Hypothalamus (tissue), 51 donors: ENCODE results near the gene VSTM2L.
"Not testable (repeated sequence)": the region's sequence is repeated elsewhere in the genome, so short reads cannot be mapped to it uniquely, and the experiment has no call there.

Source experiments
- DNase-seq, 51 donors: peaks; one replicate each; lab custom pipeline; 2025; lab: John Stamatoyannopoulos, UW

VSTM2L gene

DNA sequence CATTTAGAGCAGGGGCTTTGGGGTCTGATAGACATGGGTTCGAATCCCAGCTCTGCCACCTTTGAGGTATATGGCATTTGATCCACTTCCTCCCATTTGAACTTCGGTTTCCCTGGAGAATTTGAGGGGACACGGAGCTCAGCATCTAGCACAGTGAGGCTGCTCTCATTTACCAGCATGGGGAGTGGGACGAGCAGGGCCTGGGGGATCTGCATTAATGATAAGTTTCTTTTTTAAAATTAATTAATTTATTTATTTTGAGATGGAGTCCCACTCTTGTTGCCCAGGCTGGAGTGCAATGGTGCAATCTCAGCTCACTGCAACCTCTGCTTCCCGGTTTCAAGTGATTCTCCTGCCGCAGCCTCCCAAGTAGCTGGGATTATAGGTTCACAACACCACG, 52.6 kb downstream of the VSTM2L start:
- no peak for DNase-seq

DNA sequence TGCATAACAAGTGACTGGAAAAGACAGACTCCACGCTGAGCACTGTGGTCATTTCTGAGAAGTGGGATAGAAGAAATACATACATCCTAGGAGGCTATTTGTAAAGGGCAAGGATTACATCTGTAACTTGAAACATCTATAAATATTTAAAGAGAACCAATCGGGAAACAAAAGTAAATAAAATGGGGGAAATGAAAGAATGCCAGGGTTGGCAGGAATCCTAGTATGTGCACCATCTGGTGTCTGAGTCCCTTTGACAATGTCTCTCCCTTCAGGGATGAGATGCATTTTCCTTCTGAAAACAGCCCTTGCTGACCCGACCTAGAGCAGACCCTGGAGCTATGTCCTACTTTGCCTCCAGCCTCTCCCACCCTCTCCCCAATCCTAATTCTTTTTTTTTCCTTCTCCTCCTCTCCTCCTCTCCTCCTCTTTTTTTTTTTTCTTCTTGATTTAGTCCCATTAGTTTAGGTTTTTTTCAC, 53.2 kb downstream of the VSTM2L start:
- DNase-seq, result no peak

GRCh38 chr20:37958856-37959520, 56.1 kb downstream of the VSTM2L start:
- no peak for DNase-seq

DNA sequence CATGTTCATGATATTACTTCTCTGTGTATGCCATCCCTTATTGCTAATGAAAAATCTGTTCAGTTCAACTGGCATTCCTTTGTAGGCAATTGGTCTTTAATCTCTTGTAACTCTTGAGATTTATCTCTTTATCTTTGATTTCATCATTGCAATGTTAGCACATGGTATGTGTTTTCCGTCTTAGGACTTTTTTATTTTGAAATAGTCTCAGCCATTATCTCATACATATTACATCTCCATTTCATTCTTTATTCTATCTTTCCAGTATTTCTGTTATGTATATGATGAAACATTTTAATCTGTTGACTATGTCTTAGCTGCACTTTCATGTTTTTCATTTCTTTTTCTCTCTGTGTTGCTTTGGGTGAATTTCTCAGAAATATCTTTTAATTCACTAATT, 58.1 kb downstream of the VSTM2L start:
- DNase-seq, result no peak

DNA sequence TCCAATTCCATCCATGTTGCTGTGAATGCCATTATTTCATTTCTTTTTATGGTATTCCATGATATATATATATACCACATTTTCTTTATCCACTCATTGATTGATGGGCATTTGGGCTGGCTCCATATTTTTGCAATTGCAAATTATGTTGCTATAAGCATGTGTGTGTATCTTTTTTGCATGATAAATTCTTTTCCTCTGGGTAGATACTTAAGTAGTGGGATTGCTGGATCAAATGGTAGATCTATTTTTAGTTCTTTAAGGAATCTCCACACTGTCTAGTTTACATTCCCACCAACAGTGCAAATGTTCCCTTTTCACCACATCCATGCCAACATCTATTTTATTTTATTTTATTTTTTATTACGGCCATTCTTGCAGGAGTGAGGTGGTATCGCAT, 60.6 kb downstream of the VSTM2L start:
- DNase-seq, result not testable (repeated sequence)

DNA sequence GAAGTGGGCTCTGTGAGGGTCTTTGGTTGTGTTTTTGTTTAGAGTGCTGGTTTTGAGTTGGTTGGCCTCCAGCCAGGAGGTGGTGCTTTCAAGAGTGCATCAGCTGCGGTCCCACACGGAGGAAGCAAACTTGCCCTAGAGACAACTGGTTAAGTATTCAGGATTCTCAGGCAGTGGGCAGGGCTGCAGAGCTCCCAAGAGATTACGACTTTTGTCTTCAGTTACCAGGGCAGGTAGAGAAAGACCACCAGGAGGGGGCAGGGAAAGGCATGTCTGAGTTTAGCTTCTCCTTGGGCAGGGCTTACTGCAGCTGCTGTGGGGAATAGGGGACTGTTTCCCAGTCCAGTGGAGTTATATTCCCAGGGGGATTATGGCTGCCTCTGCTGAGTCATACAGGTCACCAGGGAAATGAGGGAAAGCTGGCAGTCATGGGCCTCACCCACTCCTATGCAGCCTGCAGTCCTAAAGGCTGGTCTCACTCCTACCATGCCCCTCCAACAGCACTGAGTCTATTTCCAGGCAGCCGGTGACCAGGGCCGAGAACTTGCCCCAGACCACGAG, 66.0 kb downstream of the VSTM2L start:
- DNase-seq, result no peak

GRCh38 chr20:37969949-37970855, 67.3 kb downstream of the VSTM2L start:
- DNase-seq, result no peak

DNA sequence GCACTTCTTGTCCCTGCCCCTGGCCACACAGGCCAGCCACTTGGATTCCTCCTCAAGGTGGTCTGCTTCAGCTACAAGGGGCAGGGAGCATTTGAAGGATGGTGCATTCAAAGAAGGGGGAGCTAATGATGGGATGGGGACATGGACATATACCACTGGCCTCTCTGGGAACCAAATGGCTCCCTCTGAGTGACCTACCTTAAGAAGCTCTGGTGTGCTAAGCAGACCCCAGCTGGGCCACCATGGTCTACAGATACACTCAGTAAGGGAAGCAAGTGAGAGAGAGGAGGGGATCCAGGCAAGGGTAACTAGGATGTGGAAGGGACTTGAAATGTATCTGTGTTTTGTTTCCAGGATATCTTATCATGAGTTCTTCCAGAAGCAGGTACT, 67.9 kb downstream of the VSTM2L start:
- DNase-seq, result no peak

GRCh38 chr20:37971561-37972127, 68.7 kb downstream of the VSTM2L start:
- no peak for DNase-seq

- DNase-seq, result no peak
These were observed 69.5 kb downstream of the VSTM2L start for GRCh38 chr20:37972256-37973058.

- no peak for DNase-seq
These were observed 70.4 kb downstream of the VSTM2L start for GRCh38 chr20:37973059-37973910.

GRCh38 chr20:37976887-37977286, 74.0 kb downstream of the VSTM2L start:
- DNase-seq, result no peak

GRCh38 chr20:37977338-37977737, 74.4 kb downstream of the VSTM2L start:
- no peak for DNase-seq

GRCh38 chr20:37977786-37978185, 74.9 kb downstream of the VSTM2L start:
- no peak for DNase-seq

GRCh38 chr20:37979021-37979985, 76.4 kb downstream of the VSTM2L start:
- no peak for DNase-seq

GRCh38 chr20:37980383-37980782, 77.5 kb downstream of the VSTM2L start:
- DNase-seq, result no peak

DNA sequence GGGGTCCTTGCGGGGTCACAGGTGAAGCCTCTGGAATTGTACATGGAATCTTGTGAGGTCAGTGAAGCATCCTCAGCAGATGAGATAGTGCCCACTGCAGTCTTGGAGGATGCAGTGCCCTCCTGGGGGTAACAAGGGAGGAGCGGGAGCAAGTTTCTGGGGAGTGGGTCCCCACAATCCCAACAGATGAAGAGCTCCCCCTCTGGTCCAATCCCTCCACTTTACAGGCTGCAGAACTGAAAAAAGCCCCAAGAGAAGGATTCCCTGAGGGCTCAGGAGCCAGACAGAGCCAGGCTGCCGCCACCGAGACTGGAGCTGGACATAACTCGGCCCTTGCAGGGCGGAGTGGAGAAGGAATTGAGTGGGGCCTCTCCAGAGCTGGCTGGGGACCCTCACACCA, 77.9 kb downstream of the VSTM2L start:
- no peak for DNase-seq

DNA sequence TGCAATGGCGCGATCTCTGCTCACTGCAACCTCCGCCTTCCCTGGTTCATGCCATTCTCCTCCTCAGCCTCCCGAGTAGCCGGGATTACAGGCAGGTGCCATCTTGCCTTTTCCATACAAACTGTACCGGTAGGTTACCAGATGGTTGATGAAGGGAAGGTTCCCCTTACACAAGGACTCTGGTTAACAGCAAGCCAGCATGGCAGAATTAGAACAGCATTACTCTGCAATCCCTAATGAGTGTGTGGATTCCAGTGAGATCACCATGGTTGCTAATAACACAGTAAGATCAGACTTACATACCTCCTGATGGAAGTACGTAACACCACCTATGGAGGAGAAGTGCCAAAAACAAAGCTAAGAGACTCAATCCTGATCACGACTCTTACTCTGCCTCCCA, 78.6 kb downstream of the VSTM2L start:
- DNase-seq, result no peak
